ENCODE data around the gene RTCB.

- TF ChIP-seq CTCF (conservative IDR thresholded peaks at IDR 0.05), result no peak
- no peak for TF ChIP-seq ZFX (IDR thresholded peaks at IDR 0.05)
Measured at GRCh38 chr22:32375678-32376450, 36.2 kb downstream of the RTCB start.
